SK-N-SH treated with all-trans-retinoic acid at 6 μM for 48 hours (cell line): ENCODE data around the gene TMC8.
"Not testable (repeated sequence)": the region's sequence is repeated elsewhere in the genome, so short reads cannot be mapped to it uniquely, and the experiment has no call there.

Experiments used
- ATAC-seq: fragments of 200-7000 bp; cut with Tn5 transposase; 3 replicates; pipeline ENCODE4 v1.9.1; 2020; ENCODE audit warnings: mild to moderate bottlenecking, moderate library complexity
- ARNTL ChIP-seq: fragments of 450-650 bp; formaldehyde crosslinking; IDR thresholded peaks from 2 replicates; pipeline ENCODE4 v1.5.0; 2020; ENCODE audit warnings: low read depth, mild to moderate bottlenecking, moderate library complexity, borderline replicate concordance
- BACH2 ChIP-seq: fragments of 250-450 bp; sonication (Bioruptor Pico); IDR thresholded peaks from 2 replicates; pipeline ENCODE4 v1.9.0; 2021; ENCODE audit warnings: mild to moderate bottlenecking, borderline replicate concordance
- CSDC2 ChIP-seq: fragments of 250-450 bp; sonication (Bioruptor Pico); IDR thresholded peaks from 2 replicates; pipeline ENCODE4 v1.5.0; 2020; ENCODE audit warnings: mild to moderate bottlenecking, moderate library complexity
- CSRNP3 ChIP-seq: fragments of 250-450 bp; sonication (Bioruptor Pico); IDR thresholded peaks from 2 replicates; pipeline ENCODE4 v1.5.1; 2021; ENCODE audit warnings: mild to moderate bottlenecking, moderate library complexity
- ESRRG ChIP-seq: fragments of 250-450 bp; sonication (Bioruptor Pico); IDR thresholded peaks from 2 replicates; pipeline ENCODE4 v1.6.1; 2021; ENCODE audit warnings: mild to moderate bottlenecking
- GLIS3 ChIP-seq: fragments of 250-450 bp; sonication (Bioruptor Pico); IDR thresholded peaks from 2 replicates; pipeline ENCODE4 v1.5.0; 2020; ENCODE audit warnings: mild to moderate bottlenecking, moderate library complexity
- ISL1 ChIP-seq: fragments of 250-450 bp; sonication (Bioruptor Pico); IDR thresholded peaks from 2 replicates; pipeline ENCODE4 v2.1.2; 2022; ENCODE audit warnings: mild to moderate bottlenecking, moderate library complexity
- OSR1 ChIP-seq: fragments of 250-450 bp; sonication (Bioruptor Pico); IDR thresholded peaks from 2 replicates; pipeline ENCODE4 v1.8.0; 2022; ENCODE audit warnings: moderate library complexity, mild to moderate bottlenecking, inconsistent platforms
- PATZ1 ChIP-seq: fragments of 250-450 bp; sonication (Bioruptor Pico); IDR thresholded peaks from 2 replicates; pipeline ENCODE4 v1.8.0; 2020; ENCODE audit warnings: mild to moderate bottlenecking, moderate library complexity, borderline replicate concordance
- PPARA ChIP-seq: fragments of 250-450 bp; sonication (Bioruptor Pico); IDR thresholded peaks from 2 replicates; pipeline ENCODE4 v1.5.0; 2020; ENCODE audit warnings: mild to moderate bottlenecking, borderline replicate concordance
- SNAI2 ChIP-seq: fragments of 250-450 bp; sonication (Bioruptor Pico); IDR thresholded peaks from 2 replicates; pipeline ENCODE4 v1.5.0; 2020; ENCODE audit warnings: mild to moderate bottlenecking, moderate library complexity
- TCF4 ChIP-seq: fragments of 250-450 bp; sonication (Bioruptor Pico); IDR thresholded peaks from 2 replicates; pipeline ENCODE4 v1.8.0; 2021; ENCODE audit warnings: mild to moderate bottlenecking, moderate library complexity, borderline replicate concordance
- TOX ChIP-seq: fragments of 250-450 bp; sonication (Bioruptor Pico); IDR thresholded peaks from 2 replicates; pipeline ENCODE4 v1.8.0; 2021; ENCODE audit warnings: mild to moderate bottlenecking, moderate library complexity, borderline replicate concordance
- TSHZ2 ChIP-seq: fragments of 250-450 bp; sonication (Bioruptor Pico); IDR thresholded peaks from 2 replicates; pipeline ENCODE4 v1.5.0; 2020; ENCODE audit warnings: mild to moderate bottlenecking, moderate library complexity
- ZFP30 ChIP-seq: fragments of 450-650 bp; formaldehyde crosslinking; IDR thresholded peaks from 2 replicates; pipeline ENCODE4 v1.5.0; 2022; ENCODE audit warnings: mild to moderate bottlenecking, moderate library complexity
- ZNF565 ChIP-seq: fragments of 450-650 bp; formaldehyde crosslinking; conservative IDR thresholded peaks from 2 replicates; pipeline ENCODE4 v1.5.0; 2020; ENCODE audit warnings: low read depth, mild to moderate bottlenecking, moderate library complexity
- ZNF70 ChIP-seq: fragments of 450-650 bp; formaldehyde crosslinking; IDR thresholded peaks from 2 replicates; pipeline ENCODE4 v1.5.0; 2020; ENCODE audit warnings: mild to moderate bottlenecking, moderate library complexity
- ZNF8 ChIP-seq: fragments of 450-650 bp; formaldehyde crosslinking; IDR thresholded peaks from 2 replicates; pipeline ENCODE4 v1.5.0; 2020; ENCODE audit warnings: mild to moderate bottlenecking, moderate library complexity

TMC8 gene

GRCh38 chr17:78114831-78115723 is 15.5 kb upstream of the TMC8 start (continued):
- no peak for TF ChIP-seq PATZ1
- no peak for TF ChIP-seq ESRRG
- no peak for TF ChIP-seq CSDC2 (CRISPR knock-in tag)
- no peak for TF ChIP-seq TOX (CRISPR knock-in tag)
- TF ChIP-seq ZFP30: no peak
- TF ChIP-seq PPARA (CRISPR knock-in tag): no peak
- no peak for TF ChIP-seq SNAI2 (CRISPR knock-in tag)

- ATAC-seq: not testable (repeated sequence)
These were observed 14.8 kb upstream of the TMC8 start for GRCh38 chr17:78115803-78116202.

- no peak for ATAC-seq
These were observed 14.2 kb upstream of the TMC8 start for GRCh38 chr17:78116411-78116810.

GRCh38 chr17:78117027-78117981 is 13.3 kb upstream of the TMC8 start:
- peak; percentile 60 for ATAC-seq
- no peak for TF ChIP-seq PPARA (CRISPR knock-in tag)
- TF ChIP-seq GLIS3 (CRISPR knock-in tag): no peak
- TF ChIP-seq, all 23 proteins: peak for 0

More at GRCh38 chr17:78116411-78116810, 14.2 kb upstream of the TMC8 start:
- TF ChIP-seq TOX (CRISPR knock-in tag) (no peak), CSDC2 (CRISPR knock-in tag) (no peak)

- no peak for TF ChIP-seq TSHZ2 (CRISPR knock-in tag)
- no peak for ATAC-seq
These were observed 11.8 kb upstream of the TMC8 start for GRCh38 chr17:78118801-78119241.

GRCh38 chr17:78120537-78120936 is 10.0 kb upstream of the TMC8 start:
- TF ChIP-seq ZNF8 (CRISPR knock-in tag) (no peak), ISL1 (CRISPR knock-in tag) (no peak)
- no peak for ATAC-seq

- no peak for ATAC-seq
- no peak for TF ChIP-seq ESRRG
- TF ChIP-seq ZNF565 (CRISPR knock-in tag): no peak
- TF ChIP-seq ARNTL (CRISPR knock-in tag): no peak
- TF ChIP-seq CSDC2 (CRISPR knock-in tag): no peak
- no peak for TF ChIP-seq BACH2 (CRISPR knock-in tag)
- no peak for TF ChIP-seq TCF4 (CRISPR knock-in tag)
- no peak for TF ChIP-seq OSR1 (CRISPR knock-in tag)
- no peak for TF ChIP-seq ZFP30
- TF ChIP-seq PATZ1: no peak
- TF ChIP-seq ZNF70 (CRISPR knock-in tag): no peak
- no peak for TF ChIP-seq CSRNP3 (CRISPR knock-in tag)
These were observed 9.4 kb upstream of the TMC8 start for GRCh38 chr17:78120971-78121800.
